HepG2 (cell line): ENCODE results near the gene ATP7B. TPM values are rescaled to one million over a fixed set of nuclear protein-coding genes. Genes with fewer than 3 reads are reported as not detected.

Experiments used
- ATAC-seq: fragments of 200-7000 bp; cut with Tn5 transposase; 3 replicates; pipeline ENCODE4 v1.9.1; 2020; ENCODE audit warnings: mild to moderate bottlenecking, moderate library complexity
- BruUV-seq: library from RNA; stranded (reverse); fragments of 400-500 nt; replicated peaks from 2 replicates; lab custom pipeline; 2021; lab: Mats Ljungman, UMichigan
- CTCF ChIA-PET: fragments of 300-600 bp; formaldehyde crosslinking; extraction: SDS; loops from one replicate; lab custom pipeline; 2021; ENCODE audit warnings: low total read pairs, inconsistent platforms, low intra/inter-chr PET ratio; lab: Yijun Ruan, JAX
- POLR2A ChIA-PET: fragments of 350-600 bp; sonication (Branson Sonifier 250); formaldehyde crosslinking; loops from one replicate; lab custom pipeline; 2020; ENCODE audit warnings: antibody characterized with exemption, inconsistent platforms; lab: Yijun Ruan, JAX
- DNase-seq: peaks from one replicate; pipeline ENCODE4 v3.0.0-alpha.2; 2015; ENCODE audit warnings: low spot score
- FAIRE-seq: peaks from 3 replicates; lab custom pipeline; 2011; peaks lifted over from hg19 to GRCh38; lab: Jason Lieb, UNC
- H2AFZ ChIP-seq: one replicate; pipeline ENCODE4 v1.6.1; 2011; ENCODE audit warnings: low read length, inconsistent platforms
- H3K27ac ChIP-seq: fragments of 300-600 bp; 3 replicates; pipeline ENCODE4 v1.8.0; 2011; ENCODE audit warnings: mixed run types, mild to moderate bottlenecking, mixed read lengths, low read length, inconsistent platforms; ENCODE audit not compliant: insufficient read depth; ENCODE audit errors: extremely low read length
- H3K27me3 ChIP-seq, 2 experiments: fragments of 200-600 bp in 1 of 2; 2 replicates in 1 of 2; 3 replicates in 1 of 2; pipeline versions ENCODE4 v1.6.0 to v1.8.0; 2011; ENCODE audit warnings: low read length in 2 of 2, mild to moderate bottlenecking in 2 of 2, moderate library complexity in 2 of 2, inconsistent platforms in 1 of 2; ENCODE audit not compliant: insufficient read depth in 2 of 2, control insufficient read depth in 1 of 2
- H3K36me3 ChIP-seq, 2 experiments: fragments of 200-600 bp in 1 of 2; replicated peaks in 1 of 2; 2 replicates in 1 of 2; 3 replicates in 1 of 2; pipeline versions ENCODE4 v1.5.1 to v1.8.0; 2011; ENCODE audit warnings: low read length in 2 of 2, inconsistent platforms in 1 of 2; ENCODE audit not compliant: insufficient read depth in 2 of 2, control insufficient read depth in 1 of 2
- H3K4me1 ChIP-seq: 2 replicates; pipeline ENCODE4 v1.5.1; 2012; ENCODE audit warnings: low read length, inconsistent platforms; ENCODE audit not compliant: insufficient read depth
- H3K4me2 ChIP-seq: 2 replicates; pipeline ENCODE4 v1.6.0; 2011; ENCODE audit warnings: low read depth, low read length, inconsistent platforms
- H3K4me3 ChIP-seq, 3 experiments: fragments of 200-600 bp in 1 of 3; sonication (generic), shearing (Covaris generic) in 1 of 3; replicated peaks in 1 of 3; 2 replicates each; pipeline ENCODE4 v1.5.1; 2011 to 2016; ENCODE audit warnings: low read length in 3 of 3, inconsistent platforms in 2 of 3, low read depth in 2 of 3, mild to moderate bottlenecking in 2 of 3, control low read depth in 1 of 3, mixed read lengths in 1 of 3; ENCODE audit not compliant: insufficient read depth in 1 of 3
- H3K79me2 ChIP-seq: one replicate; pipeline ENCODE4 v1.6.1; 2011; ENCODE audit warnings: low read length, inconsistent platforms; ENCODE audit not compliant: insufficient read depth
- H3K9ac ChIP-seq: 2 replicates; pipeline ENCODE4 v1.6.0; 2011; ENCODE audit warnings: mild to moderate bottlenecking, low read depth, low read length, inconsistent platforms; ENCODE audit not compliant: insufficient read depth
- H3K9me3 ChIP-seq: 2 replicates; pipeline ENCODE4 v1.5.1; 2012; ENCODE audit warnings: mild to moderate bottlenecking, low read length
- H4K20me1 ChIP-seq: 2 replicates; pipeline ENCODE4 v1.6.0; 2011; ENCODE audit warnings: inconsistent platforms, mild to moderate bottlenecking, low read length, moderate library complexity; ENCODE audit not compliant: insufficient read depth
- AKNA ChIP-seq: sonication (generic); formaldehyde crosslinking; IDR thresholded peaks from 2 replicates; pipeline ENCODE4 v1.4.0; 2020; ENCODE audit warnings: missing genetic modification reagents, borderline replicate concordance
- MAFF ChIP-seq: IDR thresholded peaks from 2 replicates; pipeline ENCODE4 v1.6.1; 2011; ENCODE audit warnings: low read depth, low read length, improper control_type of control experiment
- MAFK ChIP-seq, 2 experiments: IDR thresholded peaks in 1 of 2; conservative IDR thresholded peaks in 1 of 2; 2 replicates each; pipeline ENCODE4 v1.6.1; 2011; ENCODE audit warnings: improper control_type of control experiment in 2 of 2, low read length in 2 of 2
- PRDM15 ChIP-seq: sonication (generic); formaldehyde crosslinking; IDR thresholded peaks from 2 replicates; pipeline ENCODE4 v1.4.0; 2020; ENCODE audit warnings: missing genetic modification reagents
- WGBS: methylation state at CpG from one replicate; pipeline ENCODE4 v1.1.6; 2017; ENCODE audit warnings: low lambda C conversion rate; 5-methylcytosine and 5-hydroxymethylcytosine counted together
- in situ Hi-C: cut with HindIII; loops from 2 replicates; pipeline ENCODE4 v1.10.0; 2017; ENCODE audit warnings: low pct_unique_long_range_greater_than_20kb; ENCODE audit not compliant: extremely low pct_ligation_motif_present
- intact Hi-C: fragments of 100-400 bp; cut with micrococcal nuclease; formaldehyde crosslinking; loops from one replicate; pipeline ENCODE4 v1.10.0; 2022; ENCODE audit not compliant: unreplicated experiment
- polyA plus RNA-seq, 8 experiments: library from polyadenylated mRNA; depleted of rRNA in 3 of 8; stranded (reverse) in 7 of 8; unstranded in 1 of 8; fragments of >200 nt; fragmentation: Illumina TruSeq in 4 of 8; extraction: Trizol in 4 of 8; gene quantifications; 2 replicates each; pipeline versions ENCODE4 v1.2.1 to v1.2.3, GENCODE V29; 2011 to 2016; ENCODE audit warnings: low read depth in 4 of 8, missing spikeins in 1 of 8, mixed read lengths in 1 of 8; ENCODE audit not compliant: insufficient read depth in 1 of 8
- total RNA-seq, 5 experiments: library from RNA; depleted of rRNA; stranded (reverse); fragments of >200 nt; fragmentation: Illumina TruSeq; extraction: Trizol; gene quantifications; 2 replicates each; pipeline ENCODE4 v1.2.3, GENCODE V29; 2016; ENCODE audit warnings: low read depth in 1 of 5

ATP7B gene
- total and polyA plus RNA-seq, 2 of the 13 experiments (the other 11 are each of a cell fraction or from before 2014, with no cell fraction given): 31.8 to 57.4 TPM

GRCh38 chr13:51902776-51903175 is 108.5 kb downstream of the ATP7B start (continued):
- TF ChIP-seq AKNA (CRISPR knock-in tag): no peak

- TF ChIP-seq MAFK (conservative IDR thresholded peaks at IDR 0.05 in 1 of 2, IDR thresholded peaks at IDR 0.05 in 1 of 2; ENCODE audit: low read length in 2 of 2): peak; percentile 64 to 77; a peak in 3 of 4 replicates
- TF ChIP-seq PRDM15: no peak
- peak; percentile 65 for TF ChIP-seq MAFF
- no peaks in the 10 kb centered on the region for H4K20me1 ChIP-seq
- ChIA-PET CTCF (no interaction called here), POLR2A (no interaction called here)
- intact Hi-C loops (no loop called here), in situ Hi-C loops (no loop called here)
- no peaks in the 10 kb centered on the region for H3K9me3 ChIP-seq
- no peaks in the 10 kb centered on the region for H3K4me1 ChIP-seq
- WGBS: 97% methylated on average over 1 of the region's 1 CpG
- no TSS peak for BruUV-seq
- FAIRE-seq (no peak), DNase-seq (no peak), ATAC-seq (no peak)
- peaks cover 3 to 24% of the 10 kb centered on the region in 2 experiments; a peak in 4 of 5 replicates for H3K36me3 ChIP-seq
- no peaks in the 10 kb centered on the region for H3K79me2 ChIP-seq
- no peak overlapping the region for H3K27ac ChIP-seq
- H3K4me2 ChIP-seq: no peak overlapping the region
- no peak overlapping the region for H2AFZ ChIP-seq
- no peak overlapping the region for H3K9ac ChIP-seq
- no peak overlapping the region for H3K4me3 ChIP-seq
- no peaks in the 10 kb centered on the region for H3K27me3 ChIP-seq
These were observed 110.8 kb downstream of the ATP7B start for GRCh38 chr13:51900471-51900870.
